ENCODE data around the gene CRABP2. TPM values are rescaled to one million over a fixed set of nuclear protein-coding genes. Genes with fewer than 3 reads are reported as not detected.
A peak's percentile ranks its signal among the peaks of the same experiment; 100 is the strongest.

Gene CRABP2
- total RNA-seq, 1 donor from 2014 or later: 606 TPM

DNA sequence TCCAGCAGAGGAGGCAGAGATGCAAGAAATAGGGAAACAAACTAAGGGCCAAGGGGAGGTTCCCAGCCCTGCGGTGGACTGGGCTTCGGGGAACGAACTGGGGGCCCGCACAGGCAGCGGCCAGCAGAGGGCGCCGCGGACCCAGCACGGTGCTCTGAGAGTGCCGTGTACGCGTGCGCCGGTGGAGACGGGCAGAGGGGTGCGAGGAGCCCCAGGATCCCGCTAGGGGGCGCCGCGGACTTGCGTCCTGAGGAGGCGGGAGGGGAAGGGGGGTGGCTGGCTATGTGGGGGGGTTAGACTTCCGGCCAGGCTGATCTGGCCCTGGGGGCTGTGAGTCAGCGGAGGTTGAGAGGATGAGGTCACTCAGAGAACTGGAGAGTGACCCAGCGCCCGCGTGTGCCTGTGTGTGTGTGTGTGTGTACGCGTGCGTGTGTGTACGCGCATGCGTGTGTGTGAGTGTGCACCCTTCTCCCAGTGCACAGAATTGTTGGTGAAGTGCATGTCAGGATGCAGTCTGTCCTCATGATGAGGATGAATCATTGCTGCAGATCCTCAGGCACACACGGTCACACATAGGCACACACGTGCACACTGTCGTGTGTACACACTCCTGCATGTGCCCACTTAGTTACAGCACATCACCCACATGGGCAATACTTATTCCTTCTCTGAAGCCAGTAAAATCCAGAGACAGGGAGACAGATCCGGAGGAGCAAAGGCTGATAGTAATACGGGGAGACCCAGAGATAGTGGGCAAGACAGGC is 45.2 kb downstream of the CRABP2 start:
- Mint-ChIP-seq H3K36me3 (ENCODE audit: low read depth) (no peaks in the 10 kb centered on the region), H3K4me3 (peak overlapping the region; percentile 68), H3K4me1 (peaks cover 74% of the 10 kb centered on the region)

GRCh38 chr1:156659661-156659987 is 45.8 kb downstream of the CRABP2 start:
- H3K27me3 Mint-ChIP-seq (ENCODE audit: low read depth): peaks cover 58% of the 10 kb centered on the region
- H3K9me3 Mint-ChIP-seq: no peaks in the 10 kb centered on the region
- TF ChIP-seq, protein P1, sequence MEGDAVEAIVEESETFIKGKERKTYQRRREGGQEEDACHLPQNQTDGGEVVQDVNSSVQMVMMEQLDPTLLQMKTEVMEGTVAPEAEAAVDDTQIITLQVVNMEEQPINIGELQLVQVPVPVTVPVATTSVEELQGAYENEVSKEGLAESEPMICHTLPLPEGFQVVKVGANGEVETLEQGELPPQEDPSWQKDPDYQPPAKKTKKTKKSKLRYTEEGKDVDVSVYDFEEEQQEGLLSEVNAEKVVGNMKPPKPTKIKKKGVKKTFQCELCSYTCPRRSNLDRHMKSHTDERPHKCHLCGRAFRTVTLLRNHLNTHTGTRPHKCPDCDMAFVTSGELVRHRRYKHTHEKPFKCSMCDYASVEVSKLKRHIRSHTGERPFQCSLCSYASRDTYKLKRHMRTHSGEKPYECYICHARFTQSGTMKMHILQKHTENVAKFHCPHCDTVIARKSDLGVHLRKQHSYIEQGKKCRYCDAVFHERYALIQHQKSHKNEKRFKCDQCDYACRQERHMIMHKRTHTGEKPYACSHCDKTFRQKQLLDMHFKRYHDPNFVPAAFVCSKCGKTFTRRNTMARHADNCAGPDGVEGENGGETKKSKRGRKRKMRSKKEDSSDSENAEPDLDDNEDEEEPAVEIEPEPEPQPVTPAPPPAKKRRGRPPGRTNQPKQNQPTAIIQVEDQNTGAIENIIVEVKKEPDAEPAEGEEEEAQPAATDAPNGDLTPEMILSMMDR (conservative IDR thresholded peaks at IDR 0.05): no peak
- H3K36me3 Mint-ChIP-seq (ENCODE audit: low read depth): no peaks in the 10 kb centered on the region
- H3K4me1 Mint-ChIP-seq: peaks cover 70% of the 10 kb centered on the region
- H3K27ac Mint-ChIP-seq (ENCODE audit: unreplicated experiment): no peak overlapping the region
- peak overlapping the region; percentile 68 for H3K4me3 Mint-ChIP-seq
- no peak for DNase-seq (ENCODE audit: low read depth, low spot score)

More for the DNA sequence above, 45.2 kb downstream of the CRABP2 start:
- Mint-ChIP-seq H3K27me3 (ENCODE audit: low read depth) (peaks cover 56% of the 10 kb centered on the region), H3K27ac (ENCODE audit: unreplicated experiment) (peak overlapping the region; percentile 99), H3K9me3 (no peaks in the 10 kb centered on the region)
- TF ChIP-seq, protein P1 (conservative IDR thresholded peaks at IDR 0.05): peak; percentile 98
- DNase-seq (ENCODE audit: low read depth, low spot score): peak; percentile 100

DNA sequence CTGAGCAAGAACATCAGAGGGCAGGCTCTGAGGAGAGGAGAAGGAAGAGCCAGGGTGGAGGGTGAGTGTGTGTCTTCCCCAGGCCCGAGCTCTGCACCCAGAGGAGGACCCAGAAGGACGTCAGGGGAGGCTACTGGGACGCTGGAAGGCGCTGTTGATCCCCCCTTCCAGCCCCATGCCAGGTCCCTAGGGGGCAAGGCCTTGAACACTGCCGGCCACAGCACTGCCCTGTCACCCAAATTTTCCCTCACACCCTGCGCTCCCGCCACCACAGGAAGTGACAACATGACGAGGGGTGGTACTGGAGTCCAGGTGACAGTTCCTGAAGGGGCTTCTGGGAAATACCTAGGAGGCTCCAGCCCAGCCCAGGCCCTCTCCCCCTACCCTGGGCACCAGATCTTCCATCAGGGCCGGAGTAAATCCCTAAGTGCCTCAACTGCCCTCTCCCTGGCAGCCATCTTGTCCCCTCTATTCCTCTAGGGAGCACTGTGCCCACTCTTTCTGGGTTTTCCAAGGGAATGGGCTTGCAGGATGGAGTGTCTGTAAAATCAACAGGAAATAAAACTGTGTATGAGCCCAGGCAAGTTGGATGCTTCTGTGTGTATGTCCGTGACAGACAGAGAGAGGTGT is 46.3 kb downstream of the CRABP2 start:
- peaks cover 64% of the 10 kb centered on the region for H3K4me1 Mint-ChIP-seq
- no peak for DNase-seq (ENCODE audit: low read depth, low spot score)
- H3K27me3 Mint-ChIP-seq (ENCODE audit: low read depth): peaks cover 59% of the 10 kb centered on the region
- H3K36me3 Mint-ChIP-seq (ENCODE audit: low read depth): no peaks in the 10 kb centered on the region
- TF ChIP-seq, protein P1 (conservative IDR thresholded peaks at IDR 0.05): no peak
- H3K9me3 Mint-ChIP-seq: no peaks in the 10 kb centered on the region
- H3K27ac Mint-ChIP-seq (ENCODE audit: unreplicated experiment): no peak overlapping the region
- peak overlapping the region; percentile 68 for H3K4me3 Mint-ChIP-seq

- Mint-ChIP-seq H3K4me1 (peaks cover 59% of the 10 kb centered on the region), H3K4me3 (no peak overlapping the region), H3K27ac (ENCODE audit: unreplicated experiment) (no peak overlapping the region), H3K9me3 (no peaks in the 10 kb centered on the region), H3K27me3 (ENCODE audit: low read depth) (peaks cover 64% of the 10 kb centered on the region), H3K36me3 (ENCODE audit: low read depth) (no peaks in the 10 kb centered on the region)
- DNase-seq (ENCODE audit: low read depth, low spot score): no peak
- TF ChIP-seq, protein P1 (conservative IDR thresholded peaks at IDR 0.05): no peak
Observed at GRCh38 chr1:156658496-156658895, 46.9 kb downstream of the CRABP2 start.

DNA sequence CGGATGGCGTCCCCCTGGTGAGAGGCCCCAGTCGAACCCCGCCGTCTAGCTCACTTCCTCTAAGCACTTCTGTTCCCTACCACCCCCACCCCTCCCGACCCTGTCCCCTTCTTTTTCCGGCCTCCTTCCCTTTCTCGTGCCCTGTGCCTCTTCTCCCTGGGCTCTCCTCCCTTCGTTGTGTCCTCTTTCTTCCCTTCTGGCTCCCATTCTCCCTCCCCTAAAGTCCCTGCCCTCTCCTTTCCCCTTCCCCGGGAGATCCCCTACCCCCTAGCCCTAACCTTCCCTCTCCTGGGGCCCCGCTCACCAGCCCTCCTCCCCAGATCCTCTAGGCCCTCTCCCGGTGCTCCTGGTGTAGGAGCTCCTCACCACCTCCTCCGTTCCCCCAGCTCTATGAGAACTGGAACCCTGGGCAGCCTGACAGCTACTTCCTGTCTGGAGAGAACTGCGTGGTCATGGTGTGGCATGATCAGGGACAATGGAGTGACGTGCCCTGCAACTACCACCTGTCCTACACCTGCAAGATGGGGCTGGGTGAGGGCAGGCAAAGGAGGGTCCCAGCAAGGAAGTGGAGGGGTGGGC is 47.6 kb downstream of the CRABP2 start:
- Mint-ChIP-seq H3K4me3 (peak overlapping the region; percentile 61), H3K4me1 (peaks cover 52% of the 10 kb centered on the region), H3K27me3 (ENCODE audit: low read depth) (peaks cover 71% of the 10 kb centered on the region), H3K36me3 (ENCODE audit: low read depth) (no peaks in the 10 kb centered on the region), H3K27ac (ENCODE audit: unreplicated experiment) (no peak overlapping the region), H3K9me3 (no peaks in the 10 kb centered on the region)
- TF ChIP-seq, protein P1 (conservative IDR thresholded peaks at IDR 0.05): no peak
- no peak for DNase-seq (ENCODE audit: low read depth, low spot score)
